GM12892 (cell line): Measurements from ENCODE around the gene CBY2.

Source experiments
- POLR2A ChIP-seq: IDR thresholded peaks from 2 replicates; pipeline ENCODE4 v1.6.1; 2011; ENCODE audit warnings: low read depth, low read length, control low read depth
- TAF1 ChIP-seq: IDR thresholded peaks from 2 replicates; pipeline ENCODE4 v1.6.1; 2011; ENCODE audit warnings: low read depth, mild to moderate bottlenecking, control low read depth, low read length, borderline replicate concordance

DNA sequence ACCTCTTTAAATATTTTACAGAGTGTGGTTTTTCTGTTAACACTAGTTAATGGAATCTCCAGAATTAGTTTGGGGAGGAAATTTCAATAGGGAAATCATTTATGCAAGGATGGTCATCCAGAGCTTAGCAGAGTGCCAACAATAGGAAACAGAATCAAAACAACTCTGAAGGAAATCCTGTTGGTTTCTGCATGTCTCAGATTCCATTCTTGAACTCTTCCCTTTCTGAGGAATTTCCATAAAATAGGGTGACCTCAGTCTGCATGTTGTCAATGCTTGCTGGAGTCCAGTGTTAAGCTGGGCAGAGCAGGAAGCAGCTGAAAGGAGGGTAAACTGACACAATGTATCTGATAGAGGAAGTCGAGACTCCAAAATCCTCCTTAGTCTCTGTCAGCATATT is 16.9 kb downstream of the CBY2 start:
- TF ChIP-seq POLR2A: no peak
- no peak for TF ChIP-seq TAF1
